Thoracic aorta (tissue), 2 donors: Measurements from ENCODE around the gene ARPC5L. TPM values are rescaled to one million over a fixed set of nuclear protein-coding genes. Genes with fewer than 3 reads are reported as not detected.

Experiments
- ATAC-seq: fragments of 150-250 bp; one replicate; pipeline ENCODE4 v1.8.0; 2017; ENCODE audit warnings: low read depth; ENCODE audit not compliant: insufficient number of reproducible peaks, low FRiP score
- DNase-seq: peaks from one replicate; pipeline ENCODE4 v3.0.0-alpha.2; 2020; ENCODE audit warnings: low spot score
- H3K27ac ChIP-seq, 2 donors: fragments of 200-600 bp; sonication (generic); 1 replicate in 1 of 2; 2 replicates in 1 of 2; pipeline ENCODE4 v1.5.1; 2016; ENCODE audit warnings: mild to moderate bottlenecking in 2 of 2, moderate library complexity in 2 of 2
- H3K27me3 ChIP-seq: fragments of 200-600 bp; sonication (generic); replicated peaks from 2 replicates; pipeline ENCODE4 v1.6.0; 2016; ENCODE audit warnings: mild to moderate bottlenecking; ENCODE audit not compliant: insufficient read depth
- H3K36me3 ChIP-seq: fragments of 200-600 bp; sonication (generic); one replicate; pipeline ENCODE4 v1.5.1; 2016
- H3K4me1 ChIP-seq, 2 donors: fragments of 200-600 bp; sonication (generic); 1 replicate in 1 of 2; 2 replicates in 1 of 2; pipeline versions ENCODE4 v1.5.1 to v1.6.0; 2016; ENCODE audit warnings: low read depth in 2 of 2, mild to moderate bottlenecking in 1 of 2; ENCODE audit not compliant: control insufficient read depth in 1 of 2
- H3K4me3 ChIP-seq: fragments of 200-600 bp; sonication (generic); 2 replicates; pipeline ENCODE4 v1.5.1; 2016; ENCODE audit warnings: mild to moderate bottlenecking
- H3K9me3 ChIP-seq: fragments of 200-600 bp; sonication (generic); 2 replicates; pipeline ENCODE4 v1.5.1; 2016
- total RNA-seq, 2 donors: library from RNA; depleted of rRNA; stranded (reverse); fragments of >200 nt; gene quantifications; one replicate each; pipeline versions ENCODE4 v1.1.0 to v1.2.3, GENCODE V29; 2016
- TF ChIP-seq, protein P1 (sequence below): fragments of 200-600 bp; sonication (generic); IDR thresholded peaks from one replicate; pipeline ENCODE4 v1.5.1; 2019; ENCODE audit warnings: antibody characterized with exemption

The ARPC5L gene
- total RNA-seq, 2 donors from 2014 or later: 14.1 to 22.8 TPM

DNA sequence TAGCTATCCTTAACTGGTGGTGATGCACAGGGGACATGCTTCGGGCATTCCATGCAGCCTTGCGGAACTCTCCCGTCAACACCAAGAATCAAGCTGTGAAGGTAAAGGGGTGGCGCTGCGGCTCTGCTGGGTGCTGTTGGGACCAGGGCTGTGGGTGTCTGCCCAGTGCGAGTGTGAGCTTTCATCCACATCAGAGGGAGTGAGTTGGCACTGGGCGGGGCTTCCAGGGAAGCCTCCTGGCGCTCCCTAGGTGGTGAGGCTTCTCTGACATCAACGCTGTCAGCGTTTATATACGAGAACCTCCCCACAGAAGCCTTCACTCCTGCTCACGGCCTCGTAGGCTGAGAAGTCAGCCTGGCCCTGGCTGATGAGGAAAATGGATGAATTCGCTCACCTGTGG is 11.7 kb downstream of the ARPC5L start:
- Histone ChIP-seq H3K9me3 (no peaks in the 10 kb centered on the region), H3K36me3 (peaks cover 33% of the 10 kb centered on the region), H3K4me1 (peaks cover 24 to 42% of the 10 kb centered on the region in 2 donors), H3K4me3 (no peak overlapping the region), H3K27ac (no peak overlapping the region), H3K27me3 (no peaks in the 10 kb centered on the region)
- ATAC-seq (no peak), DNase-seq (no peak)
- TF ChIP-seq, protein P1, sequence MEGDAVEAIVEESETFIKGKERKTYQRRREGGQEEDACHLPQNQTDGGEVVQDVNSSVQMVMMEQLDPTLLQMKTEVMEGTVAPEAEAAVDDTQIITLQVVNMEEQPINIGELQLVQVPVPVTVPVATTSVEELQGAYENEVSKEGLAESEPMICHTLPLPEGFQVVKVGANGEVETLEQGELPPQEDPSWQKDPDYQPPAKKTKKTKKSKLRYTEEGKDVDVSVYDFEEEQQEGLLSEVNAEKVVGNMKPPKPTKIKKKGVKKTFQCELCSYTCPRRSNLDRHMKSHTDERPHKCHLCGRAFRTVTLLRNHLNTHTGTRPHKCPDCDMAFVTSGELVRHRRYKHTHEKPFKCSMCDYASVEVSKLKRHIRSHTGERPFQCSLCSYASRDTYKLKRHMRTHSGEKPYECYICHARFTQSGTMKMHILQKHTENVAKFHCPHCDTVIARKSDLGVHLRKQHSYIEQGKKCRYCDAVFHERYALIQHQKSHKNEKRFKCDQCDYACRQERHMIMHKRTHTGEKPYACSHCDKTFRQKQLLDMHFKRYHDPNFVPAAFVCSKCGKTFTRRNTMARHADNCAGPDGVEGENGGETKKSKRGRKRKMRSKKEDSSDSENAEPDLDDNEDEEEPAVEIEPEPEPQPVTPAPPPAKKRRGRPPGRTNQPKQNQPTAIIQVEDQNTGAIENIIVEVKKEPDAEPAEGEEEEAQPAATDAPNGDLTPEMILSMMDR: no peak

DNA sequence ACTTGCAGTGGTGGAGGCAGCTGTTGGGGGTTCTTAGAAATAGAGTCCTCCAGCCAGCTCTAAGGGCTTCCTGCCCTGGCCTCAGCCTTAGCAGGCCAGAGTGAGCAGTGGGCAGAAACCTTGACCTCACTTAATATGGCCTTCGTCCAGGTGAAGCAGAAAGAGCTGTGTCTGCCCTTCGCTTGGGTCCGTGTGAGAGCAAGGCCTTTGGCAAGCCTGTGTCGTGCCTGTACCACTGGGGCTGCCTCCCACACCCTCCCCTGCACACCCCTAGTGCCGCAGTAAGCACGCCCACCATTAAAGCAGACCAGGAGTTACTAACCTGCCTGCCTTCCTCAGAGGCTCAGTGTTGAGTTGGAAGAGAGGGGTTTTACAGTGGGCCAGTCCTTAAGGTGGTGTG is 13.6 kb downstream of the ARPC5L start:
- DNase-seq: no peak
- H3K9me3 ChIP-seq: no peaks in the 10 kb centered on the region
- ATAC-seq: no peak
- H3K4me1 ChIP-seq: peaks cover 18 to 33% of the 10 kb centered on the region in 2 donors
- no peak overlapping the region for H3K4me3 ChIP-seq
- H3K27ac ChIP-seq: no peak overlapping the region
- peaks cover 47% of the 10 kb centered on the region for H3K36me3 ChIP-seq
- TF ChIP-seq, protein P1: no peak
- no peaks in the 10 kb centered on the region for H3K27me3 ChIP-seq

DNA sequence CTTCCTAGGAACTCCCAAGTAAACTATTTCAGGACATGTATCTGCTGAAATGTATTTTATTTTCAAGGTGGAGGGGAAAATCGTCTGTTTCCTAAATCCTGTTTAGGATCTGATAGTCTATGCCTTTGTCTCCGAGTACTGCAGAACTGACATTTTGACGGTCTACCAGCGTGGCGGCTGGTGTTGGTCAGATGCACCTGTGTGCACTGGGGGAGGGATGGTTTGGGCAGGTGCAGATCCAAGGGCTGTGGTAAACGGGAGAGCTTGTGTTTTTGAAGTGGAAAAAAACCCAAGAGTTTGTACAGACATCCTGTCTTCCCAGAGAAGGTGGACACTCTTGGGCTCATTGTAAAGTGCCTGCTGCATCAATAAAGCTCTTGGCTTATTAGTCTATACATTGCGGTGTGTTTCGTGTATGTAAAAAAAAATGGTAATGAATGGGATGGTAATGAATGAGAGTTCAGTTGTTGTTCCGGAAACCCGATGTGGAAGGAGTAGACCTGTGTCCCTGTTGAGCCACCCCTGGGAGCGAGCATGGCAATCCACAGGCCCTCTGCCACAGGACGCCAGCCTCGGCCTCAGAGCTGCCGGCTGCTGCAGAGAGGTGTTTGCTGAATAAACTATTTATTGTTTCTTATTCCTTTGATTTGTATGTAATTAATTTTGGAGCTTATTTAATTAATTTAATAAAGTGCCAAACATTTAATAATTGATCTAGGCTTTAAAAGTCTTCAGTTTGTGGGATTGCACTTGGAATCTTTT is 15.3 kb downstream of the ARPC5L start:
- peaks cover 61% of the 10 kb centered on the region for H3K36me3 ChIP-seq
- no peaks in the 10 kb centered on the region for H3K9me3 ChIP-seq
- H3K4me1 ChIP-seq: peaks cover 3 to 16% of the 10 kb centered on the region in 2 donors
- TF ChIP-seq, protein P1: no peak
- ATAC-seq (no peak), DNase-seq (no peak)
- H3K4me3 ChIP-seq: no peak overlapping the region
- H3K27ac ChIP-seq: no peak overlapping the region
- H3K27me3 ChIP-seq: no peaks in the 10 kb centered on the region

DNA sequence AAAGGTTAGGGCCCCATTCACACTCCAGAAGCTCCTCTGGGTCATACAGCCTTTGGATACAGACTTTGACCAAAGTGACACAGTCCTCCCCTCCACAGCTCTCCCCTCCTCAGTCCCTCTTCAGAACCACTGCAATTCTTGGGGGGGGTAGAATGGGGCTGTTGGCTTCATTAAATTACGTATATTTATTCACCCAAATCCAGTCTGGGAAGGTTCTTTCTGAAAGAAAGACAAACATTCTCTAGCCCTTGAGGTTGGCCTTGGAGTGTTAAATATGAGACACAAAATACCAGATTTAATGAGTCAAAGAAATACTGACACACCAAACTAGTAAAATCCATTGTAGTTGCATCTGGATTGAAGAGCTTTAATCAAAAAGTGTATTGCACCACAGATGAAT is 16.1 kb downstream of the ARPC5L start:
- TF ChIP-seq, protein P1: no peak
- no peak for ATAC-seq
- peaks cover 65% of the 10 kb centered on the region for H3K36me3 ChIP-seq
- DNase-seq: no peak
- no peak overlapping the region for H3K27ac ChIP-seq
- H3K4me3 ChIP-seq: no peak overlapping the region
- no peaks in the 10 kb centered on the region for H3K27me3 ChIP-seq
- H3K4me1 ChIP-seq: peaks cover 0 to 7% of the 10 kb centered on the region in 2 donors
- H3K9me3 ChIP-seq: no peaks in the 10 kb centered on the region

DNA sequence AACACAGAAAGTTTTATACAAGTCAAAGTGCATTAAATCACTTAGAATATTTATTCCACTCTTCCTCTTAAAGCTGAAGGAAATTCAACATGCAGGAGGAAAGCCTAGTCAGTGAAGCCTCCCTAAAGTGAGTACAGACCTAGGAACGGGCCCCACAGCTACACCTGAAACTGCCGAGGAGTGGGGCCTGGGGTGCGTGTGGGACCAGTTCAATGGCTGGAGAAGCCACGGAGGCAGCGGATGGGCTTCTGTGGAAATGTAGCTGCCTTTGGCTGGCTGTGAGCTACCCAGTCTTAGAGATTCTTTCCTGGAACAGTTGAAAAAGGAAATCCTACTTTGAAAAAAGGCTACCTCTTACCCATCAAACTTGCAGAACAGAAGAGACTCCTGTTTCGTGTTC is 16.6 kb downstream of the ARPC5L start:
- Histone ChIP-seq H3K4me1 (peaks cover 0 to 2% of the 10 kb centered on the region in 2 donors), H3K27ac (no peak overlapping the region), H3K27me3 (no peaks in the 10 kb centered on the region), H3K9me3 (no peaks in the 10 kb centered on the region), H3K36me3 (peaks cover 65% of the 10 kb centered on the region), H3K4me3 (no peak overlapping the region)
- ATAC-seq (no peak), DNase-seq (no peak)
- TF ChIP-seq, protein P1: no peak
